Measurements from ENCODE around the gene FOLH1.
"Not testable (repeated sequence)": the region's sequence is repeated elsewhere in the genome, so short reads cannot be mapped to it uniquely, and the experiment has no call there.

Gene FOLH1

GRCh38 chr11:49169579-49169978 lies 38.8 kb downstream of the FOLH1 start:
- not testable (repeated sequence) for H3K4me3 ChIP-seq (ENCODE audit: low read length); DNase-seq (ENCODE audit: low read depth)
- peak; percentile 5 for TF ChIP-seq CTCF (IDR thresholded peaks at IDR 0.05; ENCODE audit: insufficient read depth, low read depth, low read length, missing control alignments)

- not testable (repeated sequence) for H3K4me3 ChIP-seq (ENCODE audit: low read length); DNase-seq (ENCODE audit: low read depth)
Measured at GRCh38 chr11:49168992-49169391, 39.4 kb downstream of the FOLH1 start.

- no peak overlapping the region for H3K4me3 ChIP-seq (ENCODE audit: low read length)
- DNase-seq (ENCODE audit: low read depth), result no peak
- TF ChIP-seq CTCF (IDR thresholded peaks at IDR 0.05; ENCODE audit: insufficient read depth, low read depth, low read length, missing control alignments), result no peak
Measured at GRCh38 chr11:49151211-49151610, 57.2 kb downstream of the FOLH1 start.

- DNase-seq (ENCODE audit: low read depth); H3K4me3 ChIP-seq (ENCODE audit: low read length): not testable (repeated sequence)
Measured at GRCh38 chr11:49102356-49102755, 106.0 kb downstream of the FOLH1 start.
